GM12878 (cell line): ENCODE data around the gene MEGF6.

ENCODE experiments used
- CTCF ChIP-seq, 3 experiments: IDR thresholded peaks in 2 of 3; conservative IDR thresholded peaks in 1 of 3; 2 replicates each; pipeline ENCODE4 v1.5.1; 2011; ENCODE audit warnings: low read depth in 3 of 3, low read length in 3 of 3, mild to moderate bottlenecking in 3 of 3, control low read depth in 2 of 3, moderate library complexity in 2 of 3, inconsistent platforms in 1 of 3, mixed read lengths in 1 of 3; ENCODE audit not compliant: control insufficient read depth in 2 of 3, insufficient read depth in 1 of 3; ENCODE audit errors: extremely low read depth in 1 of 3
- LARP7 ChIP-seq: fragments of 450-650 bp; IDR thresholded peaks from 2 replicates; pipeline ENCODE4 v1.6.1; 2017; ENCODE audit warnings: mild to moderate bottlenecking
- MXI1 ChIP-seq: fragments of 150-350 bp; IDR thresholded peaks from 2 replicates; pipeline ENCODE4 v1.6.1; 2011; ENCODE audit warnings: low read depth, mild to moderate bottlenecking, inconsistent platforms, low read length, improper control_type of control experiment
- NRF1 ChIP-seq: conservative IDR thresholded peaks from 2 replicates; pipeline ENCODE4 v1.6.1; 2011; ENCODE audit warnings: mild to moderate bottlenecking, low read depth, low read length, improper control_type of control experiment
- RCOR1 ChIP-seq: conservative IDR thresholded peaks from 2 replicates; pipeline ENCODE4 v1.6.1; 2012; ENCODE audit warnings: low read depth, low read length, improper control_type of control experiment

- TF ChIP-seq RCOR1: no peak
- TF ChIP-seq NRF1: no peak
- no peak for TF ChIP-seq CTCF (IDR thresholded peaks at IDR 0.05 in 2 of 3, conservative IDR thresholded peaks at IDR 0.05 in 1 of 3; ENCODE audit: control insufficient read depth in 2 of 3, extremely low read depth in 1 of 3, insufficient read depth in 1 of 3, low read depth in 3 of 3, low read length in 3 of 3)
- no peak for TF ChIP-seq MXI1
- TF ChIP-seq LARP7: no peak
These were observed 32.9 kb downstream of the MEGF6 start for GRCh38 chr1:3578433-3578805.
